Cortex of kidney (tissue), 1 donor: ENCODE data around the gene METTL15.
A peak's percentile ranks its signal among the peaks of the same experiment; 100 is the strongest.
"Not testable (repeated sequence)": the region's sequence is repeated elsewhere in the genome, so short reads cannot be mapped to it uniquely, and the experiment has no call there.

Experiments
- DNase-seq: peaks from one replicate; lab custom pipeline; 2025; lab: John Stamatoyannopoulos, UW

METTL15 gene

GRCh38 chr11:28107750-28108618 lies at the start of gene METTL15, which contains the start of gene KIF18A:
Gene METTL15 (plus strand): TSS chr11:28108388. CDS start chr11:28113335, 4,947 bp downstream.
Gene KIF18A (minus strand): TSS chr11:28108156. CDS start chr11:28097947, 10,209 bp downstream.
- DNase-seq = peak; percentile 91

DNA sequence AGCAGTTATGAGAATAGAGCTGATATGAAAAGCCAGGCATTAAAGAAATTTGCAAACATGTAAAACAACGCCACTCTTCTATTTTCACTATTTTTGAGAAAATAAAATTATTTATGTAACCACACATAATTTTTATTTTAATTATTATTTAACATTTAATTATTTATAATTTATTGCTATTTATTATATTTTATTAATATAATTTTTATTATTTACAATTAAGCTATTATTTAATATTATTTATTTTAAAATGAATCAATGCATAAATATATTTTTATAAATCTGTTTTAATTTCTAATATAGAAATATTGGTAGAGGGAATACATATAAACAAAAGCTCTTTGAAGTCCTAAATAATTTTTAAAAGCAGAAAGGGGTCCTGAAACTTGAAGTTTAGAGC lies 36.9 kb upstream of the METTL15 start:
- DNase-seq = no peak

DNA sequence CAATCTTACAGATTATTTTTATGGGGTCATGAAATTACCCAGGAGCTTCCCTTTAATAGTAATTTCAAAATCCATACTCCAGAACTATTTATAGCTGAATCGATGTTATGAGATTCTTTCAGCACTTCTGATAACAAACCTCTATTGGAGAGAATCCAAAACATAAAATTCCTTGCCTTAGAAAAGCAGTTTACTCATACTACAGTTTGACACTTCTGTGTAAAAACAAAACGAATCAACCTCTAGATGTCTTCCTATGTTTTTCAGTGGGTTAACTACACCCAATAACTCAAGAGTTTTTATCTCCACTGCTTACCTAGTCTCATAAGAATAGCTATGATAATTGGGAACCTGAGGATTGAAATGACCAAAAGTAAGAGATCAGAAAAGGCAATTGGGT lies 35.9 kb upstream of the METTL15 start:
- no peak for DNase-seq

GRCh38 chr11:28077521-28077920 lies 30.7 kb upstream of the METTL15 start:
- no peak for DNase-seq

DNA sequence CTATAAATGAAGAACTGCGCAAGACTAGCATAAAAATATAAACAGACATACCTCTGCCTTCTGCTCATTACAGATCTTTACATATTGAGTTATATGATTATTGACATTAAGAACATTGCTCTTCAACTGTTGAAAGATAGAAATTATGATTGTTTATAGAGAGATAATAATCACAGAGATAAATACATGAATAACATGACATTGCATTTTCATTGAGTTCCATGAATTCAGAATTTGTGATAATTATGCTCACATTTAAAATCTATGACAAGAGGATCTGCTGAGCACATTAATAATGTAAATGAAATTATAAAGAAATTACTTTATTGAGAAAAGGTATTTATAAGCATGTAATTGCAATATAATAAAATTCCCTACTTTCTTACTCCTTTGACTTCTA lies 25.1 kb upstream of the METTL15 start:
- no peak for DNase-seq

- DNase-seq = no peak
Measured at GRCh38 chr11:28086569-28086968, 21.6 kb upstream of the METTL15 start.

- DNase-seq = not testable (repeated sequence)
Measured at GRCh38 chr11:28087192-28087591, 21.0 kb upstream of the METTL15 start.

DNA sequence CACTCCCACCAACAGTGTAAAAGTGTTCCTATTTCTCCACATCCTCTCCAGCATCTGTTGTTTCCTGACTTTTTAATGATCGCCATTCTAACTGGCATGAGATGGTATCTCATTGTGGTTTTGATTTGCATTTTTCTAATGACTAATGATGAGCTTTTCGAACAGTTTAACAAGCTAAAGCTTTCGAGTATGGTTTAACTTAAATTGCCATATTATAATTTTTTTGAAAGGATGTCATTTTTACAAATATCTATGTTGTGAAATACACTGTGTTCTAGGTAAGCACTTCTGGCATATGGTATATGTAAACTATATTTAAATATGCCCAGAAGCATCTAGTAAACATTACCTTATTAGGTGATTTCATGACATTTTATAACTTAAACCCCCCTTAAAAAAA lies 20.5 kb upstream of the METTL15 start:
- not testable (repeated sequence) for DNase-seq

DNA sequence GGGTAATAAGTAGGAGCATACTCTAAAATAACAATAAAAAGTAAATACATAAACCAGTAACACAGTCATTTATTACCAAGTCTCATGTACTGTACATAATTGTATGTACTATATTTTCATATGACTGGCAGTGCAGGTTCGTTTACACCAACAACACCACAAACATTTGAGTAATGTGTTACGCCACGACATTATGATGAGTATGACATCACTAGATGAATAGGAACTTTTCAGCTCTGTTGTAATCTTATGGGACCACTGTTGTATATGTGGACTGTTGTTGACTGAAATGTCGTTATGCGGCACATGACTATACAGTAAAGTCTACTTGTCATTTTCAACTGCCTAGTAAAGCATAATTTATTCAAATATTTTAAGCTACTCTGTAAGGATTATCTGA lies 18.8 kb upstream of the METTL15 start:
- DNase-seq = no peak

DNA sequence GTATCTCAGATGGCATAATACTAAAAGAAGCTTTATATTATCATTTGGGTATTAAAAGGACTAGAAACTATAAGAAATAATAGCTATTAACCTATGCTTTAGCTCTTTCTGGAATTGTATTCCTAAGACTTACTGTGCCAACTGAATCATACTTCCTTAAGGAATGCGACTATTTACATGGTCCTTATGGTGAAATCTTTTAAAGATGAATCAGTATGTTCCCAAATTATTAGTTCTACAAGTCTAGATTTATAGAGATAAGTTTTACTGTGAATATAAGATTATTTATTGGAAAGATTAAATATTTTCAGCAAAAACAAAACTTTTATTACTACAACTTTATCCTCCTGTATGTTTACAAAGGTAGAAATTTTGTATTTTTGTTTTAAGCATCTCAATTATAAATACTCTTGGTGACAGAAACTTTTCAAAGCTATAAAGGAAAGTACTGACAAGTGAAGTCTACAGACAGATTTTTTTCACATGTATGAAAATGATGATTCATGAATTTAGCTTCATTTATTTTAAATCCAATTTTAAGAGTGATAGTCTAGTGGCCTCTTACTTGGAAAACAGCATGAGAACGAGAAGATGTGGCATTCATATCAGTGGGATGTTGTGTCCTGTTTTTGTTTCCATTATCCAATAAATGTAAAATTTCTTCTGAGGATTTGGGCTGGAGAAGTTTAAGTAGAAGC lies 18.0 kb upstream of the METTL15 start:
- DNase-seq = no peak

- no peak for DNase-seq
Measured at GRCh38 chr11:28092786-28093185, 15.4 kb upstream of the METTL15 start.

GRCh38 chr11:28098257-28098656 lies 9.9 kb upstream of the METTL15 start:
- DNase-seq = no peak

DNA sequence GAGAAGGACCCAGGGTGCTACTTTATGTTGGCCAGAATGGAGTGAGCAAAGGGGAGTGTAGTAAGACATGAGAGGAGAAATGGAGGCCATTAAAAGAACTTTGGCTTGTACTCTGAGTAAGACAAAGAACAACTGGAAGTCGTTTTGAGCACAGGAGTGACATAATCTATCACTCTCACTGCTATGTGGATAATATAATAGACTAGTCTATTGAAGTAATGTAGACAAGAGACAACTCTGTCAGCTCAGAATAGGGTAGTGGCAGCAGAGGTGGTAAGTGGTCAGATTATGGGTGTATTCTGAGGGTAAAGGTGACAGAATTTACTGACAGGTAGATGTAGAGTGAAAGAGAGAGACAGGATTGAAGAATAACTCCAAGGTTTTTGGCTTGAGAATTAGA lies 8.5 kb upstream of the METTL15 start:
- DNase-seq = no peak

GRCh38 chr11:28100665-28101064 lies 7.5 kb upstream of the METTL15 start:
- no peak for DNase-seq

DNA sequence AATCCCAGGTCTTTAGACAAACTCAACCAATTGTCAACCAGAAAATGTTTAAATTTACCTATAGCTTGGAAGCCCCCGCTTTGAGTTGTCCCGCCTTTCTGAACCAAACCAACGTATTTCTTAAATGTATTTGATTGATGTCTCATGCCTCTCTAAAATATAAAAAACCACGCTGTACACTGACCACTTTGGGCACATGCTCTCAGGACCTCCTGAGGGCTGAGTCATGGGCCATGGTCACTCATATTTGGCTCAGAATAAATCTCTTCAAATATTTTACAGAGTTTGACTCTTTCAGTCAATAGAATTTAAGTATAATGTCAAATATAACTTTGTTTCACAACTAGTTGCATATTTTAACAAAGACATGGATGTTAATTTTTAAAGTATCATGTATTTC lies 5.9 kb upstream of the METTL15 start:
- not testable (repeated sequence) for DNase-seq

GRCh38 chr11:28104425-28104824 lies 3.8 kb upstream of the METTL15 start:
- DNase-seq = no peak

DNA sequence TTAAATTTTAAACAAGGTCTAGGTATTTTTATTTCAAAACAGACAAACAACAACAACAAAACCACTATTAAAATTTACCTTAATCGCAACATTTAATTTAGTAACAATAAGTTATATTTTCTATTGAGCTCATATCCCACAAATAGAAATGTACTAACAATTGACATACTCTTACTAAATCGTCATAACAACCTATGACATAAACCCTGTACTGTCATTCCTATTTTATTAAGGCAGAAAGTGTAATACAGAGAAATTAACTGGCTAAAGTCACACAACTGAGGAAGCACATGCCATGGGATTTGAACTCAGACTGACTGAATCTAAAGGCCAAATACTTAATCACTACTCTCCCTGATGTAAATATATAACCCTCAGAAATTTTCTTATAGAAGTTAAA lies 3.2 kb upstream of the METTL15 start:
- no peak for DNase-seq

GRCh38 chr11:28105869-28106268 lies 2.3 kb upstream of the METTL15 start:
- DNase-seq = no peak

DNA sequence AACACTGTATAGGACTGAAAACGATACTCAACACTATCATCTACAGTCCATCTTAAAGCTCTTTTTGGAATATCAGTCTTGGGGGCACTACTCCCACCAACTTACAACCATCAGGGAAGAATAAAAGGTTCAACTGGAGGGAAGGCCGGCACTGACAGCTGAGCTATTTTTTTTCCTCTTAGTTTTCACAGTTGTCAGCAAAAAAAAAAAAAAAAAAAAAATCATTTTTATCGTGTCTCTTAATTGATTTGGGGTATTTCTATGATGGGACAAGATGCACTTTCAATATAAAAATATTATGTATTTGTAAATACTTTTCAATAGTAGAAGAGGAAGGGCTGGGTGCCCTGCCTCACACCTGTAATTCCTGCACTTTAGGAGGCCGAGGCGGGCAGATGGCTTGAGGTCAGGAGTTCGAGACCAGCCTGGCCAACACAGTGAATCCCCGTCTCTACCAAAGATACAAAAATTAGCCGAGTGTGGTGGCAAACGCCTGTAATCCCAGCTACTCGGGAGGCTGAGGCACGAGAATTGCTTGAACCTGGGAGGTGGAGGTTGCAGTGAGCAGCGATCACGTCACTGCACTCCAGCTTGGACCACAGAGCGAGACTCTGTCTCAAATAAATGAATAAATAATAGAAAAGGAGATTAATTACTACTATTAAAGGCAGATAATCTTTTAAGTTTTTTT lies 1.7 kb upstream of the METTL15 start:
- DNase-seq = no peak

GRCh38 chr11:28107191-28107749 lies 918 bp upstream of the METTL15 start:
- no peak for DNase-seq

GRCh38 chr11:28108958-28109357 lies 770 bp downstream of the METTL15 start:
- no peak for DNase-seq

GRCh38 chr11:28110108-28110820 lies 2.1 kb downstream of the METTL15 start:
- no peak for DNase-seq
